ENCODE results near the gene PRSS23.
"Not testable (repeated sequence)": the region's sequence is repeated elsewhere in the genome, so short reads cannot be mapped to it uniquely, and the experiment has no call there.

Gene PRSS23, protein sequence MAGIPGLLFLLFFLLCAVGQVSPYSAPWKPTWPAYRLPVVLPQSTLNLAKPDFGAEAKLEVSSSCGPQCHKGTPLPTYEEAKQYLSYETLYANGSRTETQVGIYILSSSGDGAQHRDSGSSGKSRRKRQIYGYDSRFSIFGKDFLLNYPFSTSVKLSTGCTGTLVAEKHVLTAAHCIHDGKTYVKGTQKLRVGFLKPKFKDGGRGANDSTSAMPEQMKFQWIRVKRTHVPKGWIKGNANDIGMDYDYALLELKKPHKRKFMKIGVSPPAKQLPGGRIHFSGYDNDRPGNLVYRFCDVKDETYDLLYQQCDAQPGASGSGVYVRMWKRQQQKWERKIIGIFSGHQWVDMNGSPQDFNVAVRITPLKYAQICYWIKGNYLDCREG

DNA sequence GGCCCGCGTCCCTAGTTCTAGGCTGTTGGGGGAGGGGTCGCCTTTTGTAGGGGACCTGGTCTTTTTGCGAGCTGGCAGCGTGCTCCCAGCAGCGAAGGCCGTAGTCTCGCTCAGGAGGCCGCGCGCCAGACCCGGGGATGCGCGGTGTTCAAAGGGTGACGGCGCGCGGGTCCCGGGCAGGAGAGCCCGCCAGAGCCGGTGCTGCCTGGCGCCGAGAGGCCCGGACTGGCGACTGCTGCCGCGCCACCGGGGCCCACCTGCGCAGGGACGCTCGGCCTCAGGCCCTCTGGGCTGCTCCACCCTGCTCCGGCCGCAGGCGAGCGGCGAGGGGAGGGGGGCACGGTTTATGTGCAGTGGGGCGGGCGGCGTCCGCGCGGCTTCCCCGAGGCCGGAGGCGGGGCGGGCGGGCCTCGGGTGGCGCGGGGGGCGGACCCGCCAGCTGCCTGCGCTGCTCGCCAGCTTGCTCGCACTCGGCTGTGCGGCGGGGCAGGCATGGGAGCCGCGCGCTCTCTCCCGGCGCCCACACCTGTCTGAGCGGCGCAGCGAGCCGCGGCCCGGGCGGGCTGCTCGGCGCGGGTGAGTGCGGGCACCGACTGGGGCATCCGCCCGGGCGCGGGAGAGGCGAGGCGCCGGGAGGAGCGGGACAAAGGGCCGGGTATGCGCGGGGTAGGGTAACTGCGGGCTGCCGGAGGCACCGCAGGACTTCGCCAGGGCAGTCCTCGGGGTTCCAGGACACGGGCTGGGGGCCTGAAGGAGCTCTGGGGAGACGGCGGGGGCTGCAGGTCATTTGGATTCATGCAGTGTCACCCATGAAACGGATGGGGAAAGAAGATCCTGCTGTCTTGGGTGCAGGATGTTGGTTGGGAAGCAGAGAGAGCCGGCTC lies at the start of gene PRSS23:
Gene PRSS23 (plus strand): TSS at position 467 of the 884 bp plus-strand sequence. CDS start 7,102 bp downstream, outside the sequence.
- no peaks in the 10 kb centered on the region for H3K9me3 ChIP-seq (ENCODE audit: control insufficient read depth in 5 of 5, low read length in 5 of 5)
- H3K27ac ChIP-seq (ENCODE audit: low read depth, low read length) = peak within 1 kb of the TSS; percentile 15
- H3K4me1 ChIP-seq (ENCODE audit: control insufficient read depth in 5 of 5, insufficient read depth in 5 of 5, low read length in 5 of 5) = peaks cover 0 to 27% (median 19%) of the 10 kb centered on the region in 5 donors
- peaks cover 0 to 2% (median 0%) of the 10 kb centered on the region in 5 donors for H3K27me3 ChIP-seq (ENCODE audit: control insufficient read depth in 5 of 5, insufficient read depth in 4 of 5, low read length in 5 of 5)
- peak within 1 kb of the TSS; percentile 66 to 78 (median 76) for H3K4me3 ChIP-seq (ENCODE audit: low read depth in 1 of 5, low read length in 5 of 5)
- peak within 1 kb of the TSS in 4 of 5 donors; percentile 56 to 75 (median 64) for H3K9ac ChIP-seq (ENCODE audit: low read length in 5 of 5)
- H3K36me3 ChIP-seq (ENCODE audit: control insufficient read depth in 5 of 5, insufficient read depth in 5 of 5, low read length in 5 of 5) = no peaks in the 10 kb centered on the region

DNA sequence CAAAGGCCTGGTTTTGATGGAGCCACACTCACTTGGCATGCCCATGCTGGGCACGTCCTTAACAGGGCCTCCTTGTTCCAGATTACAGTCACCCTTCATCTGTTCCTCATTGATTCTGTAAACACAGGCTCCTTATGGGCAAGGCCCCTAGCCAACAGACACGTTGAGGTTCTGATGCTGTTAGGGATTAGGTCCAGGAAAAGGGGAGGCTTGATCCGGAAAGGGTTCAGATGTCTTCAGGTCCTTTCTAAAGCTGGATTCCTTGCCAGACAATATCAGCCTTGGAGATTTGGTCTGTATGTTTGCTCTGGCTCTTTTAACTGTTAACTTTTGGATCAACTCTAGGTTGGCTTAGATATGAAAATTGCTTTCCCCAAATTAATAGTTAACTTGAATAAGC lies 46.9 kb upstream of the PRSS23 start:
- Histone ChIP-seq H3K36me3 (ENCODE audit: control insufficient read depth in 5 of 5, insufficient read depth in 5 of 5, low read length in 5 of 5) (no peaks in the 10 kb centered on the region), H3K4me1 (ENCODE audit: control insufficient read depth in 5 of 5, insufficient read depth in 5 of 5, low read length in 5 of 5) (peaks cover 0 to 9% (median 7%) of the 10 kb centered on the region in 5 donors), H3K9me3 (ENCODE audit: control insufficient read depth in 5 of 5, low read length in 5 of 5) (no peaks in the 10 kb centered on the region), H3K27me3 (ENCODE audit: control insufficient read depth in 5 of 5, insufficient read depth in 4 of 5, low read length in 5 of 5) (no peaks in the 10 kb centered on the region), H3K27ac (ENCODE audit: low read depth, low read length) (no peak overlapping the region), H3K4me3 (ENCODE audit: low read depth in 1 of 5, low read length in 5 of 5) (no peak overlapping the region), H3K9ac (ENCODE audit: low read length in 5 of 5) (no peak overlapping the region)

DNA sequence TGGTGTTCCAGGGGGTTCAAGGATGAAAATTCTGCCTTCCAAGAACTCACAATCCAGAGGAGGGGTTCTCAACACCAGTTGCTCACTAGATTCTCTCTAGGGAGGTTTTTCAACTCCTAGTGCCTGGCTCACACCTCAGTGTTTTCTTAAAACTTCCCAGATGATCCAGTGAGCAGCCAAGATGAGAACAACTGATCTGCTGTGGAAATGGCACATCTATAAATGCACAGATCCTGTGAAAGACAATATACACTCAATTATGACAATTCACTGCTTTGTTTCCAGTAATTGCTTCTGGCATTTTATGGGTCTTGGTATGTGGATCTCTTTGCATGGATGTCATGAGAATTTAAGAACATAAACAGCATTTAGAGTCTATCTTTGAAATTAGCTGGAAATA lies 45.2 kb upstream of the PRSS23 start:
- Histone ChIP-seq H3K4me1 (ENCODE audit: control insufficient read depth in 5 of 5, insufficient read depth in 5 of 5, low read length in 5 of 5) (peaks cover 0 to 1% (median under 1%) of the 10 kb centered on the region in 5 donors), H3K27me3 (ENCODE audit: control insufficient read depth in 5 of 5, insufficient read depth in 4 of 5, low read length in 5 of 5) (no peaks in the 10 kb centered on the region), H3K36me3 (ENCODE audit: control insufficient read depth in 5 of 5, insufficient read depth in 5 of 5, low read length in 5 of 5) (no peaks in the 10 kb centered on the region), H3K4me3 (ENCODE audit: low read depth in 1 of 5, low read length in 5 of 5) (no peak overlapping the region), H3K9ac (ENCODE audit: low read length in 5 of 5) (no peak overlapping the region), H3K27ac (ENCODE audit: low read depth, low read length) (no peak overlapping the region), H3K9me3 (ENCODE audit: control insufficient read depth in 5 of 5, low read length in 5 of 5) (no peaks in the 10 kb centered on the region)

DNA sequence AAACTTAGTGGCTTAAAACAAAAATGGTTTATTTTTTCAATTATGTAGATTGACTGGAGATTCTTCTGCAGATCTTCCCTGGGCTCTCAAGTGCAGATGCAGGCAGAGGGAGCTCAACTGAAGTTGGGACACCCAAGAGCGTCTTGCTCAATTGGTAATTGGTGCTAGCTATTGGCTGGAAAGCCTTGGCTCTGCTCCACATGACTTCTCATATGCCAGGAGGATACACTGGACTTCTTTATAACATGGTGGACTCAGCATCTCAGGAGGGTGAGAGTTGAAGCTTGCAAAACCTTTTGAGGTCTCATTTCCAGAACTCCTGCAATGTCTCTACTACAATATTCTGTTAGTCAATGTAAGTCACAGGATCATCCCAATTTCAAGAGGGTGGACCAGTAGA lies 42.2 kb upstream of the PRSS23 start:
- Histone ChIP-seq H3K27me3 (ENCODE audit: control insufficient read depth in 5 of 5, insufficient read depth in 4 of 5, low read length in 5 of 5) (no peaks in the 10 kb centered on the region), H3K4me3 (ENCODE audit: low read depth in 1 of 5, low read length in 5 of 5) (no peak overlapping the region), H3K9me3 (ENCODE audit: control insufficient read depth in 5 of 5, low read length in 5 of 5) (no peaks in the 10 kb centered on the region), H3K9ac (ENCODE audit: low read length in 5 of 5) (no peak overlapping the region), H3K36me3 (ENCODE audit: control insufficient read depth in 5 of 5, insufficient read depth in 5 of 5, low read length in 5 of 5) (no peaks in the 10 kb centered on the region), H3K27ac (ENCODE audit: low read depth, low read length) (no peak overlapping the region), H3K4me1 (ENCODE audit: control insufficient read depth in 5 of 5, insufficient read depth in 5 of 5, low read length in 5 of 5) (no peaks in the 10 kb centered on the region)

DNA sequence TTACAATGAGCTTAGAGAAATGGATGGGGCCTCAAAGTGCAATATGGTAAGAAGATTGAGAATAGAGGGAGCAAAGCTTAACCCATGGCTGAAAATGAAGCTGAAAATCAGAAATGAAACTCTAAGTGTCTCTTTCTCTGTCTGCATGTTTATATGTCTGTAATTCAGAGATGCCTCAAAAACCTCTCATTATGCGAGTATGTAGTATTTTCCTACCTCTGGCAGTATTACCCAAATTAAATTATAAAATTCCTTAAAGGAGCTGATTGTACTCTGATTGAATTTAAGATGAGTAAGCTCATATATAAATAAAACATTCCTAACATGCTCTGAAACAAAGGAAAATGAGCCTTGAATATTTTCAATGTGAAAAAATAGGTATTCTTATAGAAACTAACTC lies 39.8 kb upstream of the PRSS23 start:
- H3K9me3 ChIP-seq (ENCODE audit: control insufficient read depth in 5 of 5, low read length in 5 of 5) = no peaks in the 10 kb centered on the region
- no peak overlapping the region for H3K4me3 ChIP-seq (ENCODE audit: low read depth in 1 of 5, low read length in 5 of 5)

DNA sequence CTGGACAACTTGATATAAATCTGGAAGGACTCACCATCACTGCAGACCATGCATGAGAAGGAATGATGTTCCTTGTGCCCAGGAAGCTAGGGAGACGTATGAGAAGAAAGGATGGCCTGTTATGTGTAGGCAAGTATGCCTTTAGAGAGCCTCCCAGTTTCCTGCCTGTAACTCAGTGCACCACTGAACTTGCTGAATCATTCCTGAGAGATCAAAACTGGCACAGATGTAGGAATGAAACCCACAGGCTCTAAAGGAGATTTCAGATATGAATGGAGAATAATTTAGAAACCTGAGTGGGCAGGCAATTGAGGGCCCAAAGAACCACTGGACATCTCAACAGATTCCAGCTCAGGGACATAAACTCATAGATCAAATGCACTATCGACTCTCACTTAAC lies 38.4 kb upstream of the PRSS23 start:
- Histone ChIP-seq H3K4me1 (ENCODE audit: control insufficient read depth in 5 of 5, insufficient read depth in 5 of 5, low read length in 5 of 5) (no peaks in the 10 kb centered on the region), H3K27me3 (ENCODE audit: control insufficient read depth in 5 of 5, insufficient read depth in 4 of 5, low read length in 5 of 5) (no peaks in the 10 kb centered on the region)

More for the DNA sequence above, 39.8 kb upstream of the PRSS23 start:
- Histone ChIP-seq H3K9ac (ENCODE audit: low read length in 5 of 5) (no peak overlapping the region), H3K27ac (ENCODE audit: low read depth, low read length) (no peak overlapping the region), H3K27me3 (ENCODE audit: control insufficient read depth in 5 of 5, insufficient read depth in 4 of 5, low read length in 5 of 5) (no peaks in the 10 kb centered on the region), H3K36me3 (ENCODE audit: control insufficient read depth in 5 of 5, insufficient read depth in 5 of 5, low read length in 5 of 5) (no peaks in the 10 kb centered on the region), H3K4me1 (ENCODE audit: control insufficient read depth in 5 of 5, insufficient read depth in 5 of 5, low read length in 5 of 5) (no peaks in the 10 kb centered on the region)

DNA sequence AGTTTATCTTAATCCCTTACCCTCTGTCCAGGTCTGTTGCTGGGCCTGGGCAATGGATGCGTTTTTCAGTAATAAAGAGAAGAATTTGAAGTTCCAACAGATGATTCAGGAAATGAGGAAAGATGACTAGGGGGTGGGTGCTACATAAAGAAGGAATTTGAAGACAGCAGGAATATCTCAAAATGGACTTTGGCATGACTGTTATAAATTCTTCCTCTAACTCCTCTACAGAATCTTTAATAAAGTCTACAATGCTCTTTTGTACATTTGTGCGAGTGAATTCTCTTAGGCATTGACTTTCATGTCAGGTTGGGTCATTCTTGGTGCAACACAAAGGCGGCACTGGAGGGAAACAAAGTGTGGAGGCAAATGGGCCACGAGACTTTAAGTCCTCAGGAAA lies 35.1 kb upstream of the PRSS23 start:
- Histone ChIP-seq H3K9ac (ENCODE audit: low read length in 5 of 5) (no peak overlapping the region), H3K4me3 (ENCODE audit: low read depth in 1 of 5, low read length in 5 of 5) (no peak overlapping the region), H3K36me3 (ENCODE audit: control insufficient read depth in 5 of 5, insufficient read depth in 5 of 5, low read length in 5 of 5) (no peaks in the 10 kb centered on the region), H3K4me1 (ENCODE audit: control insufficient read depth in 5 of 5, insufficient read depth in 5 of 5, low read length in 5 of 5) (no peaks in the 10 kb centered on the region), H3K27ac (ENCODE audit: low read depth, low read length) (no peak overlapping the region), H3K27me3 (ENCODE audit: control insufficient read depth in 5 of 5, insufficient read depth in 4 of 5, low read length in 5 of 5) (no peaks in the 10 kb centered on the region), H3K9me3 (ENCODE audit: control insufficient read depth in 5 of 5, low read length in 5 of 5) (no peaks in the 10 kb centered on the region)

More for the DNA sequence above, 38.4 kb upstream of the PRSS23 start:
- H3K4me3 ChIP-seq (ENCODE audit: low read depth in 1 of 5, low read length in 5 of 5) = no peak overlapping the region
- H3K9me3 ChIP-seq (ENCODE audit: control insufficient read depth in 5 of 5, low read length in 5 of 5) = no peaks in the 10 kb centered on the region
- H3K27ac ChIP-seq (ENCODE audit: low read depth, low read length) = no peak overlapping the region
- no peaks in the 10 kb centered on the region for H3K36me3 ChIP-seq (ENCODE audit: control insufficient read depth in 5 of 5, insufficient read depth in 5 of 5, low read length in 5 of 5)
- H3K9ac ChIP-seq (ENCODE audit: low read length in 5 of 5) = no peak overlapping the region

DNA sequence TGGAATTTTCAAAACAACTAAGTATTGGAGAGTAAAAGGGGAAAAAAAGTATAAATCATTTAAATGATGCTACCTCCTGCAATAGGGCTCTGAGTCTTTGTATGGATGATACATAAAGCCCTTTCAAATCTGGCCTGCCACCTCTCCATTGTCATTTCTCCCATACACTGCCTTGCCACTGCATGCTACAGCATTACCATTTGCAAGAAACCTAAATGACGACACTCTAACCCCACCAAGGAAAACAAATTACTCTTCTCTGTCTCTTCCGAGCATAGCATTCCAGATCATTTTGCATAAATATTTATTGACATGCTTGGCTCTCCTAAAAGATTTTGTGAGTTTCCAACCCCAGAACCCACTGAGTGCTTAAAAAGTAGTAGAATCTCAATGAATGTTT lies 34.5 kb upstream of the PRSS23 start:
- Histone ChIP-seq H3K9me3 (ENCODE audit: control insufficient read depth in 5 of 5, low read length in 5 of 5) (no peaks in the 10 kb centered on the region), H3K9ac (ENCODE audit: low read length in 5 of 5) (no peak overlapping the region), H3K27me3 (ENCODE audit: control insufficient read depth in 5 of 5, insufficient read depth in 4 of 5, low read length in 5 of 5) (no peaks in the 10 kb centered on the region), H3K4me1 (ENCODE audit: control insufficient read depth in 5 of 5, insufficient read depth in 5 of 5, low read length in 5 of 5) (no peaks in the 10 kb centered on the region), H3K27ac (ENCODE audit: low read depth, low read length) (no peak overlapping the region), H3K36me3 (ENCODE audit: control insufficient read depth in 5 of 5, insufficient read depth in 5 of 5, low read length in 5 of 5) (no peaks in the 10 kb centered on the region), H3K4me3 (ENCODE audit: low read depth in 1 of 5, low read length in 5 of 5) (no peak overlapping the region)

DNA sequence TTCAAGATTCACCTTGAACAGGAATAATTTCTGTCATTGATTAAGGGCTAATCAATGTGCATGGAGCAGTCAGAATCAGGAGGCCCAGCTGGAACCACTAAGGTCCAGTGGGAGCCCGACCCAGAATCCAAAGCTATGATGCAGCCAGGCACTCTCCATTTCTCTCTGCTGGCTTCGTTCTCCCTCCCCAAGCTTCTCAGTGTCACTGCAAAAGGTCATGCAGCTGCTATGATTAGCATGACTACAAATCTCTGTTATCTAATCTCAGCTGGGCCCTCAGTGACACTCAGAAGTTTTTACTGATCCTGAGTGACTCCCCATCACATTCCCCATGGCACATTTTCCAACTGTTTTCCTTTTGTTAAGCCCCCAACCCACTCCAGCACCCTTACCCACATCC lies 31.1 kb upstream of the PRSS23 start:
- no peak overlapping the region for H3K9ac ChIP-seq (ENCODE audit: low read length in 5 of 5)
- no peak overlapping the region for H3K4me3 ChIP-seq (ENCODE audit: low read depth in 1 of 5, low read length in 5 of 5)
- H3K27me3 ChIP-seq (ENCODE audit: control insufficient read depth in 5 of 5, insufficient read depth in 4 of 5, low read length in 5 of 5) = no peaks in the 10 kb centered on the region
- no peaks in the 10 kb centered on the region for H3K36me3 ChIP-seq (ENCODE audit: control insufficient read depth in 5 of 5, insufficient read depth in 5 of 5, low read length in 5 of 5)
- no peak overlapping the region for H3K27ac ChIP-seq (ENCODE audit: low read depth, low read length)
- no peaks in the 10 kb centered on the region for H3K9me3 ChIP-seq (ENCODE audit: control insufficient read depth in 5 of 5, low read length in 5 of 5)
- H3K4me1 ChIP-seq (ENCODE audit: control insufficient read depth in 5 of 5, insufficient read depth in 5 of 5, low read length in 5 of 5) = no peaks in the 10 kb centered on the region

DNA sequence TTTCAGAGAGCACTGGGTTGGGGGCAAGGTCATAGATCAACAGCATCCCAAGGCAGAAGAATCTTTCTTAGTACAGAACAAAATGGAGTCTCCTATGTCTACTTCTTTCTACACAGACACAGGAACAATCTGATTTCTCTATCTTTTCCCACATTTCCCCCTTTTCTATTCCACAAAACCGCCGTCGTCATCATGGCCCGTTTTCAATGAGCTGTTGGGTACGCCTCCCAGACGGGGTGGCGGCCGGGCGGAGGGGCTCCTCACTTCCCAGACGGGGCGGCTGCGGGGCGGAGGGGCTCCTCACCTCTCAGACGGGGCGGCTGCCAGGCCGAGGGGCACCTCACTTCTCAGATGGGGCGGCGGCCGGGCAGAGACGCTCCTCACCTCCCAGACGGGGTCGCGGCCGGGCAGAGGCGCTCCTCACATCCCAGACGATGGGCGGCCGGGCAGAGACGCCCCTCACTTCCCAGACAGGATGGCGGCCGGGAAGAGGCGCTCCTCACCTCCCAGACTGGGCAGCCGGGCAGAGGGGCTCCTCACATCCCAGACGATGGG lies 29.8 kb upstream of the PRSS23 start:
- not testable (repeated sequence) for H3K4me3 ChIP-seq (ENCODE audit: low read depth in 1 of 5, low read length in 5 of 5); H3K4me1 ChIP-seq (ENCODE audit: control insufficient read depth in 5 of 5, insufficient read depth in 5 of 5, low read length in 5 of 5); H3K9me3 ChIP-seq (ENCODE audit: control insufficient read depth in 5 of 5, low read length in 5 of 5); H3K27me3 ChIP-seq (ENCODE audit: control insufficient read depth in 5 of 5, insufficient read depth in 4 of 5, low read length in 5 of 5); H3K9ac ChIP-seq (ENCODE audit: low read length in 5 of 5); H3K36me3 ChIP-seq (ENCODE audit: control insufficient read depth in 5 of 5, insufficient read depth in 5 of 5, low read length in 5 of 5); H3K27ac ChIP-seq (ENCODE audit: low read depth, low read length)

Measured in subcutaneous abdominal adipose tissue (tissue), 5 donors.